Loucy (cell line): Measurements from ENCODE around the gene UBXN6.

ENCODE experiments used
- EZH2phosphoT487 ChIP-seq: fragments of 200-600 bp; IDR thresholded peaks from 2 replicates; pipeline ENCODE4 v1.6.1; 2018; ENCODE audit warnings: antibody characterized with exemption, mild to moderate bottlenecking, moderate library complexity, borderline replicate concordance
- TF ChIP-seq, protein P1 (sequence below): fragments of 200-600 bp; sonication (generic); conservative IDR thresholded peaks from 2 replicates; pipeline ENCODE4 v1.5.1; 2014; ENCODE audit warnings: mild to moderate bottlenecking, antibody characterized with exemption, low read length

DNA sequence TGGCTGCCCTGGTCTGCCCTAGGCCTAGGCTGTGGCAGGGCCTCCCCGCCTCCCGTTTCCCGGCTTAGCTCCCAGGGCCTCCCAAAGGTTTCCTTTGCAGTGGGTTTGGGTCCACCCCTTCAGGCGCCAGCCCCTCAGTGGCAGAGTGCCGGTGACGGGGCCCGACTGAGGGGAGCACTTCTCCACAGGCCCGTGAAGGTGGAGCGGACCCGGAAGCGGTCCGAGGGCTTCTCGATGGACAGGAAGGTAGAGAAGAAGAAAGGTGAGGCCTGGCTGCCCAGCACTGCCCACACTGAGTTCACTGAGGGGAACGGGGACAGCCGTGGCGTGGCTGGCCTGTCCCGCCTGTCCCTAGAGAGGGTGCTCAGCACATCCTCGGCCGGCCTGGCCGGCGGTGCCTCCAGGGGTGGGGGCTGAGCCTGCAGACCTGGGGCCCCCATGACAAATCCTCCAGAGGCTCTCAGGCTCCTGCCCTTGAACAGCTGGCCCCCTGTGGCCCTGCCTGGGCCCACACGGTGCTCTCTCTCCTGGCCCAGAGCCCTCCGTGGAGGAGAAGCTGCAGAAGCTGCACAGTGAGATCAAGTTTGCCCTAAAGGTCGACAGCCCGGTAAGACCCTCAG, 40.3 kb upstream of the UBXN6 start:
- TF ChIP-seq, protein P1, sequence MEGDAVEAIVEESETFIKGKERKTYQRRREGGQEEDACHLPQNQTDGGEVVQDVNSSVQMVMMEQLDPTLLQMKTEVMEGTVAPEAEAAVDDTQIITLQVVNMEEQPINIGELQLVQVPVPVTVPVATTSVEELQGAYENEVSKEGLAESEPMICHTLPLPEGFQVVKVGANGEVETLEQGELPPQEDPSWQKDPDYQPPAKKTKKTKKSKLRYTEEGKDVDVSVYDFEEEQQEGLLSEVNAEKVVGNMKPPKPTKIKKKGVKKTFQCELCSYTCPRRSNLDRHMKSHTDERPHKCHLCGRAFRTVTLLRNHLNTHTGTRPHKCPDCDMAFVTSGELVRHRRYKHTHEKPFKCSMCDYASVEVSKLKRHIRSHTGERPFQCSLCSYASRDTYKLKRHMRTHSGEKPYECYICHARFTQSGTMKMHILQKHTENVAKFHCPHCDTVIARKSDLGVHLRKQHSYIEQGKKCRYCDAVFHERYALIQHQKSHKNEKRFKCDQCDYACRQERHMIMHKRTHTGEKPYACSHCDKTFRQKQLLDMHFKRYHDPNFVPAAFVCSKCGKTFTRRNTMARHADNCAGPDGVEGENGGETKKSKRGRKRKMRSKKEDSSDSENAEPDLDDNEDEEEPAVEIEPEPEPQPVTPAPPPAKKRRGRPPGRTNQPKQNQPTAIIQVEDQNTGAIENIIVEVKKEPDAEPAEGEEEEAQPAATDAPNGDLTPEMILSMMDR: no peak
- TF ChIP-seq EZH2phosphoT487: no peak
